ENCODE measurements around the gene TCP10L. TPM values are rescaled to one million over a fixed set of nuclear protein-coding genes. Genes with fewer than 3 reads are reported as not detected.

The TCP10L gene
- total and polyA plus RNA-seq, 2 of the 13 experiments (the other 11 are each of a cell fraction or from before 2014, with no cell fraction given), result 0.90 to 2.4 TPM

DNA sequence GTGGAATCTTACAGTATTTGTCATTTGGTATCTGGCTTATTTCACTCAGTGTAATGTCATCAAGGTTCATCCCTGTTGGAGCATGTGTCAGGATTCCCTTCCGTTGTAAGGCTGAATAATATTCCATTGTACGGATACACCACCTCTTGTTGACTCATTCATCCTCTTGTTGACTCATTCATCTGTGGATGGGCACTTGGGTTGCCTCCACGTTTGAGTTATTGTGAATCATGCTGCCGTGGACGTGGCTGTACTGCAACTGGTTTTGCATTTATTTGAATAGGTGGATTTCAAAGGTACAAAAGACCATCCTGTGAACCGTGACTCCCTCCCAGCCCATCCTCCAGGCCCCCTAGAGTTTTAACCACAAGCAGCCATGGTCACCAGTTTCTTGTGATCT, 11.9 kb upstream of the TCP10L start (continued):
- TF ChIP-seq, protein P1, sequence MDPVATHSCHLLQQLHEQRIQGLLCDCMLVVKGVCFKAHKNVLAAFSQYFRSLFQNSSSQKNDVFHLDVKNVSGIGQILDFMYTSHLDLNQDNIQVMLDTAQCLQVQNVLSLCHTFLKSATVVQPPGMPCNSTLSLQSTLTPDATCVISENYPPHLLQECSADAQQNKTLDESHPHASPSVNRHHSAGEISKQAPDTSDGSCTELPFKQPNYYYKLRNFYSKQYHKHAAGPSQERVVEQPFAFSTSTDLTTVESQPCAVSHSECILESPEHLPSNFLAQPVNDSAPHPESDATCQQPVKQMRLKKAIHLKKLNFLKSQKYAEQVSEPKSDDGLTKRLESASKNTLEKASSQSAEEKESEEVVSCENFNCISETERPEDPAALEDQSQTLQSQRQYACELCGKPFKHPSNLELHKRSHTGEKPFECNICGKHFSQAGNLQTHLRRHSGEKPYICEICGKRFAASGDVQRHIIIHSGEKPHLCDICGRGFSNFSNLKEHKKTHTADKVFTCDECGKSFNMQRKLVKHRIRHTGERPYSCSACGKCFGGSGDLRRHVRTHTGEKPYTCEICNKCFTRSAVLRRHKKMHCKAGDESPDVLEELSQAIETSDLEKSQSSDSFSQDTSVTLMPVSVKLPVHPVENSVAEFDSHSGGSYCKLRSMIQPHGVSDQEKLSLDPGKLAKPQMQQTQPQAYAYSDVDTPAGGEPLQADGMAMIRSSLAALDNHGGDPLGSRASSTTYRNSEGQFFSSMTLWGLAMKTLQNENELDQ (CRISPR knock-in tag; IDR thresholded peaks at IDR 0.05; ENCODE audit: borderline replicate concordance), result no peak
- TF ChIP-seq ZSCAN31 (CRISPR knock-in tag; IDR thresholded peaks at IDR 0.05; ENCODE audit: low read depth), result 0 out of 2 replicates have a peak, but pooled peaks have one; percentile 35
- TF ChIP-seq, protein P2, sequence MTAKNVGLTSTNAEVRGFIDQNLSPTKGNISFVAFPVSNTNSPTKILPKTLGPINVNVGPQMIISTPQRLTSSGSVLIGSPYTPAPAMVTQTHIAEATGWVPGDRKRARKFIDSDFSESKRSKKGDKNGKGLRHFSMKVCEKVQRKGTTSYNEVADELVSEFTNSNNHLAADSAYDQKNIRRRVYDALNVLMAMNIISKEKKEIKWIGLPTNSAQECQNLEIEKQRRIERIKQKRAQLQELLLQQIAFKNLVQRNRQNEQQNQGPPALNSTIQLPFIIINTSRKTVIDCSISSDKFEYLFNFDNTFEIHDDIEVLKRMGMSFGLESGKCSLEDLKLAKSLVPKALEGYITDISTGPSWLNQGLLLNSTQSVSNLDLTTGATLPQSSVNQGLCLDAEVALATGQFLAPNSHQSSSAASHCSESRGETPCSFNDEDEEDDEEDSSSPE (CRISPR knock-in tag; IDR thresholded peaks at IDR 0.05), result no peak; the same call in 1 of the 2 replicates
- no peak for TF ChIP-seq KAT2B (IDR thresholded peaks at IDR 0.05; ENCODE audit: borderline replicate concordance, low read depth, low read length)
- TF ChIP-seq, protein P3, sequence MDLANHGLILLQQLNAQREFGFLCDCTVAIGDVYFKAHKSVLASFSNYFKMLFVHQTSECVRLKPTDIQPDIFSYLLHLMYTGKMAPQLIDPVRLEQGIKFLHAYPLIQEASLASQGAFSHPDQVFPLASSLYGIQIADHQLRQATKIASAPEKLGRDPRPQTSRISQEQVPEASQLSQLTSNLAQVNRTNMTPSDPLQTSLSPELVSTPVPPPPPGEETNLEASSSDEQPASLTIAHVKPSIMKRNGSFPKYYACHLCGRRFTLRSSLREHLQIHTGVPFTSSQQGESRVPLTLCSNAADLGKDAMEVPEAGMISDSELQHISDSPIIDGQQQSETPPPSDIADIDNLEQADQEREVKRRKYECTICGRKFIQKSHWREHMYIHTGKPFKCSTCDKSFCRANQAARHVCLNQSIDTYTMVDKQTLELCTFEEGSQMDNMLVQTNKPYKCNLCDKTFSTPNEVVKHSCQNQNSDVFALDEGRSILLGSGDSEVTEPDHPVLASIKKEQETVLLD (CRISPR knock-in tag; IDR thresholded peaks at IDR 0.05; ENCODE audit: low read depth), result no peak
- TF ChIP-seq ZNF746 (CRISPR knock-in tag; IDR thresholded peaks at IDR 0.05), result no peak
- TF ChIP-seq RAD21 (CRISPR knock-in tag; IDR thresholded peaks at IDR 0.05), result no peak
- TF ChIP-seq PRMT3 (CRISPR knock-in tag; IDR thresholded peaks at IDR 0.05; ENCODE audit: borderline replicate concordance, low read depth), result no peak
- peak; percentile 25 for TF ChIP-seq TBL1XR1 (IDR thresholded peaks at IDR 0.05; ENCODE audit: borderline replicate concordance, low read length, partially characterized antibody)
- TF ChIP-seq ZKSCAN1 (IDR thresholded peaks at IDR 0.05; ENCODE audit: low read length), result no peak
- TF ChIP-seq MATR3 (CRISPR knock-in tag; IDR thresholded peaks at IDR 0.05), result no peak
- TF ChIP-seq, protein P4, sequence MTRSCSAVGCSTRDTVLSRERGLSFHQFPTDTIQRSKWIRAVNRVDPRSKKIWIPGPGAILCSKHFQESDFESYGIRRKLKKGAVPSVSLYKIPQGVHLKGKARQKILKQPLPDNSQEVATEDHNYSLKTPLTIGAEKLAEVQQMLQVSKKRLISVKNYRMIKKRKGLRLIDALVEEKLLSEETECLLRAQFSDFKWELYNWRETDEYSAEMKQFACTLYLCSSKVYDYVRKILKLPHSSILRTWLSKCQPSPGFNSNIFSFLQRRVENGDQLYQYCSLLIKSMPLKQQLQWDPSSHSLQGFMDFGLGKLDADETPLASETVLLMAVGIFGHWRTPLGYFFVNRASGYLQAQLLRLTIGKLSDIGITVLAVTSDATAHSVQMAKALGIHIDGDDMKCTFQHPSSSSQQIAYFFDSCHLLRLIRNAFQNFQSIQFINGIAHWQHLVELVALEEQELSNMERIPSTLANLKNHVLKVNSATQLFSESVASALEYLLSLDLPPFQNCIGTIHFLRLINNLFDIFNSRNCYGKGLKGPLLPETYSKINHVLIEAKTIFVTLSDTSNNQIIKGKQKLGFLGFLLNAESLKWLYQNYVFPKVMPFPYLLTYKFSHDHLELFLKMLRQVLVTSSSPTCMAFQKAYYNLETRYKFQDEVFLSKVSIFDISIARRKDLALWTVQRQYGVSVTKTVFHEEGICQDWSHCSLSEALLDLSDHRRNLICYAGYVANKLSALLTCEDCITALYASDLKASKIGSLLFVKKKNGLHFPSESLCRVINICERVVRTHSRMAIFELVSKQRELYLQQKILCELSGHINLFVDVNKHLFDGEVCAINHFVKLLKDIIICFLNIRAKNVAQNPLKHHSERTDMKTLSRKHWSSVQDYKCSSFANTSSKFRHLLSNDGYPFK (CRISPR knock-in tag; IDR thresholded peaks at IDR 0.05; ENCODE audit: borderline replicate concordance), result no peak
- no peak for TF ChIP-seq KMT2B (CRISPR knock-in tag; IDR thresholded peaks at IDR 0.05)
- no peak for TF ChIP-seq ZBTB1 (CRISPR knock-in tag; IDR thresholded peaks at IDR 0.05; ENCODE audit: borderline replicate concordance)
- no peak for TF ChIP-seq SIN3A (IDR thresholded peaks at IDR 0.05; ENCODE audit: borderline replicate concordance, low read depth, low read length)
- TF ChIP-seq TBX3 (IDR thresholded peaks at IDR 0.05; ENCODE audit: borderline replicate concordance), result peak; percentile 45; the same call in 1 of the 2 replicates
- TF ChIP-seq, protein P5, sequence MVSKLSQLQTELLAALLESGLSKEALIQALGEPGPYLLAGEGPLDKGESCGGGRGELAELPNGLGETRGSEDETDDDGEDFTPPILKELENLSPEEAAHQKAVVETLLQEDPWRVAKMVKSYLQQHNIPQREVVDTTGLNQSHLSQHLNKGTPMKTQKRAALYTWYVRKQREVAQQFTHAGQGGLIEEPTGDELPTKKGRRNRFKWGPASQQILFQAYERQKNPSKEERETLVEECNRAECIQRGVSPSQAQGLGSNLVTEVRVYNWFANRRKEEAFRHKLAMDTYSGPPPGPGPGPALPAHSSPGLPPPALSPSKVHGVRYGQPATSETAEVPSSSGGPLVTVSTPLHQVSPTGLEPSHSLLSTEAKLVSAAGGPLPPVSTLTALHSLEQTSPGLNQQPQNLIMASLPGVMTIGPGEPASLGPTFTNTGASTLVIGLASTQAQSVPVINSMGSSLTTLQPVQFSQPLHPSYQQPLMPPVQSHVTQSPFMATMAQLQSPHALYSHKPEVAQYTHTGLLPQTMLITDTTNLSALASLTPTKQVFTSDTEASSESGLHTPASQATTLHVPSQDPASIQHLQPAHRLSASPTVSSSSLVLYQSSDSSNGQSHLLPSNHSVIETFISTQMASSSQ (IDR thresholded peaks at IDR 0.05; ENCODE audit: low read depth), result 0 out of 2 replicates have a peak, but pooled peaks have one; percentile 34
- TF ChIP-seq, protein P5 (CRISPR knock-in tag; IDR thresholded peaks at IDR 0.05; ENCODE audit: borderline replicate concordance), result no peak; the same call in 1 of the 2 replicates

Data from HepG2 (cell line).